Naive thymus-derived CD4-positive, alpha-beta T cell (primary cell): ENCODE data around the gene PRR5L. TPM values are rescaled to one million over a fixed set of nuclear protein-coding genes. Genes with fewer than 3 reads are reported as not detected.
A peak's percentile ranks its signal among the peaks of the same experiment; 100 is the strongest.

Source experiments
- ATAC-seq: fragments of 150-1000 bp; cut with Tn5 transposase; 2 replicates; pipeline ENCODE4 v1.10.0; 2021; ENCODE audit warnings: mild to moderate bottlenecking, moderate library complexity
- CTCF ChIA-PET: fragments of 350-600 bp; sonication (Branson Sonifier 250); formaldehyde crosslinking; loops from one replicate; lab custom pipeline; 2021; ENCODE audit warnings: antibody characterized with exemption; lab: Charles Lee
- POLR2A ChIA-PET: fragments of 350-600 bp; sonication (Branson Sonifier 250); formaldehyde crosslinking; loops from one replicate; lab custom pipeline; 2021; ENCODE audit warnings: antibody characterized with exemption, inconsistent platforms; lab: Charles Lee
- DNase-seq, 9 donors: peaks; one replicate each; pipeline versions ENCODE4 v3.0.0 to v3.0.0-alpha.2; 2020 to 2022; ENCODE audit warnings: mixed read lengths in 1 of 9
- H3K27ac ChIP-seq: one replicate; pipeline ENCODE4 v1.7.0; 2013; ENCODE audit warnings: mild to moderate bottlenecking, low read depth, low read length, moderate library complexity
- H3K27me3 ChIP-seq, 2 donors: one replicate each; pipeline ENCODE4 v1.7.0; 2013; ENCODE audit warnings: low read length in 2 of 2, mild to moderate bottlenecking in 2 of 2, moderate library complexity in 2 of 2; ENCODE audit not compliant: control insufficient read depth in 2 of 2, insufficient read depth in 2 of 2
- H3K36me3 ChIP-seq, 3 experiments: 1 replicate in 2 of 3; 2 replicates in 1 of 3; pipeline ENCODE4 v1.7.0; 2013; ENCODE audit warnings: low read length in 3 of 3, mild to moderate bottlenecking in 3 of 3, moderate library complexity in 1 of 3; ENCODE audit not compliant: insufficient read depth in 3 of 3, control insufficient read depth in 2 of 3
- H3K4me1 ChIP-seq, 2 donors: one replicate each; pipeline ENCODE4 v1.7.0; 2013; ENCODE audit warnings: low read length in 2 of 2, mild to moderate bottlenecking in 2 of 2, moderate library complexity in 1 of 2; ENCODE audit not compliant: control insufficient read depth in 2 of 2, insufficient read depth in 2 of 2
- H3K4me3 ChIP-seq: 2 replicates; pipeline ENCODE4 v1.7.0; 2013; ENCODE audit warnings: mild to moderate bottlenecking, low read length
- H3K9me3 ChIP-seq, 3 experiments: 1 replicate in 2 of 3; 2 replicates in 1 of 3; pipeline ENCODE4 v1.7.0; 2013; ENCODE audit warnings: low read length in 3 of 3; ENCODE audit not compliant: control insufficient read depth in 2 of 3
- H3K27ac Mint-ChIP-seq, 9 donors: one replicate each; pipeline ENCODE4 v1.8.0; 2020 to 2022; ENCODE audit warnings: mixed read lengths in 9 of 9, mild to moderate bottlenecking in 8 of 9, moderate library complexity in 5 of 9, inconsistent platforms in 2 of 9
- H3K27me3 Mint-ChIP-seq, 5 donors: one replicate each; pipeline ENCODE4 v1.8.0; 2021 to 2022; ENCODE audit warnings: mixed read lengths in 5 of 5, mild to moderate bottlenecking in 1 of 5
- H3K36me3 Mint-ChIP-seq, 5 donors: one replicate each; pipeline ENCODE4 v1.8.0; 2020 to 2022; ENCODE audit warnings: mixed read lengths in 5 of 5, mild to moderate bottlenecking in 3 of 5, inconsistent platforms in 1 of 5
- H3K4me1 Mint-ChIP-seq, 7 donors: one replicate each; pipeline ENCODE4 v1.8.0; 2020 to 2022; ENCODE audit warnings: mixed read lengths in 7 of 7, mild to moderate bottlenecking in 3 of 7, inconsistent platforms in 1 of 7
- H3K4me3 Mint-ChIP-seq, 10 donors: one replicate each; pipeline ENCODE4 v1.8.0; 2020 to 2022; ENCODE audit warnings: mild to moderate bottlenecking in 10 of 10, mixed read lengths in 10 of 10, moderate library complexity in 6 of 10, inconsistent platforms in 2 of 10
- H3K9me3 Mint-ChIP-seq, 11 donors: one replicate each; pipeline ENCODE4 v1.8.0; 2020 to 2022; ENCODE audit warnings: mixed read lengths in 11 of 11, mild to moderate bottlenecking in 4 of 11, inconsistent platforms in 1 of 11, moderate library complexity in 1 of 11
- intact Hi-C, 2 donors: fragments of 100-400 bp; cut with micrococcal nuclease; formaldehyde crosslinking; loops; one replicate each; pipeline ENCODE4 v1.15.1; 2023
- polyA plus RNA-seq, 2 donors: library from polyadenylated mRNA; unstranded; fragments of 300-500 nt; fragmentation: Illumina TruSeq; gene quantifications; one replicate each; pipeline ENCODE4 v1.2.3, GENCODE V29; 2021
- total RNA-seq, 6 experiments: library from RNA in 5 of 6; stranded (reverse) in 5 of 6; gene quantifications; 1 replicate in 5 of 6; 2 replicates in 1 of 6; pipeline ENCODE4 v1.2.3 and lab custom pipeline; 2021 to 2026

Gene PRR5L
- total and polyA plus RNA-seq, 7 experiments from 2014 or later, result 0.10 to 47.6 (median 2.6) TPM

DNA sequence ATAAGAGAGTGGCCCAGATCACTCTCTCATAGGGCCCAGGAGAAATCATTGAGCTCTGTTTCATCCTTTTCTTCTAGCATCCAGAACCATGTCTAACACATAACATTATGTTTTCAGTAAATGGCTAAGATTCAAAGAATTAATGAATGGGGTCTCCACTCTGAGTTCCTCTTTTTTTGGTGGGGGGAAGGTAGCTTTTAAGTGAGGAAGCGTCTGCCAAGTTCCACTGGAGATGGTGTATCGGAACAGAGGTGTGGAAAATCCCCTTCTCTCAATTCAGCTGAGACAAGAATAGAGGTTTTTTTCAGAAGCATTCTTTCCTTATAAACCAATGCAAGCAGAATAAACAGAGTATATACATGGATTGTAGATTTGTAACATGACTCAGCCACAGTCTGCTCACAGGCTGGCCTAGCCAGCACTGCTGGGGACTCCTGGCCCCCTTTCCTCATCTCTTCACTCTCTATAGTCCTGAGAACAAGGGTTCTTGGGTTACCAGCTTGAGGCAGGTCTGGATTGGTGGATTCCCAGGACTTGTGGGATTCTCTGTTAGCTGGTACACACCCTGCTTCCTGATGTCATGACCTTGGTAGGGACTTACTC is 116.8 kb downstream of the PRR5L start:
- ATAC-seq (no peak), DNase-seq (no peak)
- no peaks in the 10 kb centered on the region for H3K9me3 ChIP-seq
- ChIA-PET POLR2A (no interaction called here), CTCF (no interaction called here)
- H3K27me3 ChIP-seq, result no peaks in the 10 kb centered on the region
- no peak overlapping the region for H3K27ac ChIP-seq
- peaks cover 13 to 54% of the 10 kb centered on the region in 2 donors for H3K4me1 ChIP-seq
- intact Hi-C loops, result no loop called here
- H3K4me3 ChIP-seq, result no peak overlapping the region
- peaks cover 0 to 42% (median 0%) of the 10 kb centered on the region in 5 donors for H3K36me3 Mint-ChIP-seq
- peaks cover 0 to 3% (median 0%) of the 10 kb centered on the region in 3 experiments for H3K36me3 ChIP-seq
- H3K27ac Mint-ChIP-seq, result peak overlapping the region in 5 of 9 donors; percentile 2 to 25 (median 20)
- H3K27me3 Mint-ChIP-seq, result no peaks in the 10 kb centered on the region
- peaks cover 20 to 72% (median 40%) of the 10 kb centered on the region in 7 donors for H3K4me1 Mint-ChIP-seq
- H3K4me3 Mint-ChIP-seq, result no peak overlapping the region
- peaks cover 0 to 4% (median 0%) of the 10 kb centered on the region in 11 donors for H3K9me3 Mint-ChIP-seq

GRCh38 chr11:36417154-36417553 is 121.1 kb downstream of the PRR5L start:
- H3K4me3 Mint-ChIP-seq, result peak overlapping the region in 1 of 10 donors; percentile 21
- H3K9me3 ChIP-seq, result no peaks in the 10 kb centered on the region
- peaks cover 0 to 64% (median 10%) of the 10 kb centered on the region in 7 donors for H3K4me1 Mint-ChIP-seq
- ChIA-PET POLR2A (no interaction called here), CTCF (no interaction called here)
- no peak overlapping the region for H3K27ac ChIP-seq
- ATAC-seq, result peak; percentile 56
- H3K27me3 Mint-ChIP-seq, result peaks cover 0 to 12% (median 4%) of the 10 kb centered on the region in 5 donors
- peaks cover 0 to 41% (median 0%) of the 10 kb centered on the region in 5 donors for H3K36me3 Mint-ChIP-seq
- H3K36me3 ChIP-seq, result peaks cover 0 to 4% (median 0%) of the 10 kb centered on the region in 3 experiments
- peaks cover 0 to 43% of the 10 kb centered on the region in 2 donors for H3K4me1 ChIP-seq
- no peaks in the 10 kb centered on the region for H3K27me3 ChIP-seq
- no peak overlapping the region for H3K4me3 ChIP-seq
- peak overlapping the region in 2 of 9 donors; percentile 6 to 14 for H3K27ac Mint-ChIP-seq
- intact Hi-C loops, result no loop called here
- DNase-seq, result no peak
- H3K9me3 Mint-ChIP-seq, result peaks cover 0 to 4% (median 0%) of the 10 kb centered on the region in 11 donors

GRCh38 chr11:36419791-36420424 is 123.8 kb downstream of the PRR5L start:
- Mint-ChIP-seq H3K4me1 (peaks cover 0 to 61% (median 6%) of the 10 kb centered on the region in 7 donors), H3K27me3 (peaks cover 0 to 23% (median 10%) of the 10 kb centered on the region in 5 donors), H3K9me3 (peaks cover 0 to 4% (median 0%) of the 10 kb centered on the region in 11 donors), H3K27ac (no peak overlapping the region), H3K36me3 (peaks cover 0 to 41% (median 0%) of the 10 kb centered on the region in 5 donors), H3K4me3 (no peak overlapping the region)
- H3K4me3 ChIP-seq, result no peak overlapping the region
- intact Hi-C loops, result loop anchor here in 1 of 2 donors (2.0 kb wide), 1 partner anchor 39 kb away; no protein-coding TSS in a partner anchor
- ChIA-PET POLR2A (no interaction called here), CTCF (no interaction called here)
- no peak overlapping the region for H3K27ac ChIP-seq
- DNase-seq (no peak), ATAC-seq (no peak)
- H3K36me3 ChIP-seq, result peaks cover 0 to 4% (median 0%) of the 10 kb centered on the region in 3 experiments
- no peaks in the 10 kb centered on the region for H3K27me3 ChIP-seq
- H3K9me3 ChIP-seq, result no peaks in the 10 kb centered on the region
- peaks cover 0 to 58% of the 10 kb centered on the region in 2 donors for H3K4me1 ChIP-seq

DNA sequence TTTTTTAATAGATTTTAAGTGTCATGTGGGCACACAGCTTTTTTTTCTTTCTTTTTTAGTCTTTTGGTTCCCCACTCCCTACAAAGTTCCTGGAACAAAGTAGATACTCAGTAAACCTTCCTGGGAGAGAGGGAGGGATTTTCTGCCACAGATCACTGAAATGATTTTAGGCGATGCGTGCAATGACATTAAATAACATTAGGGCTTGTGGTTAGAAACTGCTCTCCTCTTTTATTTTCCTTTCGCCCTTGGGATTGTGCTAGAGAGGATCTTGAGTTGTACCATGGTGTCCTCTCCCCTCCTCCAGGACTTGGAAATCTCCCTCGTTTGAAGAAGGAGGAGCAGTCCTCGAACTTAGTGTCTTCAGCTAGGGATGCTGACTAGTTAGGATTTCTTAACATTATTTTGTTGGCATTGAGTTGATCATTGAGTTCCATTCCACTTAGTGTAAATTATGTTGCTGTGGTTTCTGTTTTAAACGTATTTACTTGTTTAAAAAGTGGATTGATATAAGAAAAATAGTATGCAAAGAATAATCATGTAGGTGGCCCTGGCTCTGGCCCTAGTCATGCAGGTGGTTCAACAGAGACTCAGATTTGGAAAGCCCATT is 125.6 kb downstream of the PRR5L start:
- Histone ChIP-seq H3K4me3 (no peak overlapping the region), H3K9me3 (no peaks in the 10 kb centered on the region), H3K4me1 (peaks cover 0 to 65% of the 10 kb centered on the region in 2 donors), H3K36me3 (peaks cover 0 to 4% (median 0%) of the 10 kb centered on the region in 3 experiments), H3K27me3 (no peaks in the 10 kb centered on the region), H3K27ac (no peak overlapping the region)
- Mint-ChIP-seq H3K4me1 (peaks cover 0 to 62% (median 6%) of the 10 kb centered on the region in 7 donors), H3K9me3 (no peaks in the 10 kb centered on the region), H3K36me3 (peaks cover 0 to 42% (median 0%) of the 10 kb centered on the region in 5 donors), H3K27ac (peak overlapping the region in 3 of 9 donors; percentile 19 to 64 (median 41)), H3K4me3 (peak overlapping the region in 1 of 10 donors; percentile 57), H3K27me3 (peaks cover 0 to 23% (median 10%) of the 10 kb centered on the region in 5 donors)
- intact Hi-C loops, result loop anchor here in 1 of 2 donors (1.0 to 2.0 kb wide), 2 partner anchors 10 to 41 kb away; no protein-coding TSS in a partner anchor
- no peak for DNase-seq
- ChIA-PET CTCF (no interaction called here), POLR2A (no interaction called here)
- no peak for ATAC-seq

GRCh38 chr11:36425561-36426081 is 129.5 kb downstream of the PRR5L start:
- H3K4me1 Mint-ChIP-seq, result peaks cover 0 to 31% (median 6%) of the 10 kb centered on the region in 7 donors
- no peaks in the 10 kb centered on the region for H3K9me3 ChIP-seq
- POLR2A ChIA-PET, result no interaction called here
- H3K4me1 ChIP-seq, result peaks cover 0 to 54% of the 10 kb centered on the region in 2 donors
- no peaks in the 10 kb centered on the region for H3K36me3 ChIP-seq
- H3K27ac Mint-ChIP-seq, result no peak overlapping the region
- H3K36me3 Mint-ChIP-seq, result peaks cover 0 to 37% (median 0%) of the 10 kb centered on the region in 5 donors
- CTCF ChIA-PET, result no interaction called here
- H3K4me3 ChIP-seq, result no peak overlapping the region
- no peaks in the 10 kb centered on the region for H3K9me3 Mint-ChIP-seq
- H3K27ac ChIP-seq, result no peak overlapping the region
- ATAC-seq (no peak), DNase-seq (no peak)
- H3K27me3 Mint-ChIP-seq, result peaks cover 0 to 16% (median 10%) of the 10 kb centered on the region in 5 donors
- no peak overlapping the region for H3K4me3 Mint-ChIP-seq
- no peaks in the 10 kb centered on the region for H3K27me3 ChIP-seq
- intact Hi-C loops, result no loop called here

DNA sequence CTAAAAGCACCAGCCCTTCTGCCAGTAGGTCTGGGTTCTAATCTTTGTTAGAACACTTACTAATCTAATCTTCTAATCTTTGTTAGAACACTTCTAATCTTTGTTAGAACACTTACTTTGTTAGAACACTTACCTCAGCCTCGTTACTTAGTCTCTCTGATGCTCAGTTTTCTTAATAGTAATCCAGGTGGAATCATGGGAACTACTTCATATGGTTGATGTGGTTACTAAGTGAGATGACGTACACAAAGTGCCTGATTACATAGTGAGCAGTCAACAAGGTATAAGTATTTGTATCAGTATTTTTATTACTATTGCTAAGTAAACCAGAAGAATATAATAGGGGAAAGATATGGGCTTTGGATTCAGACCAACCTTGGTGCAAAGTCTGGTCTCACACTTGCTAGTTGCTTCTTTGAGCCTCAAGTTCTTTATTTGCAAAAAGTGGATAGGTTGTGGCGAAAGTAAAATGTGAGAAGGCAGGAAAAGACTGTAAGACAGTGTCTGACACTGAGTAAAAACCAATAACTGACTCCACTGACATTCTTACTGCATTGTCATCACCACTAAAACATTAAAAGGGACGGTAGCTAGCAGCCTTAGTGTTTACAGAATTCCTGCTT is 130.2 kb downstream of the PRR5L start:
- Mint-ChIP-seq H3K4me1 (peaks cover 0 to 28% (median 5%) of the 10 kb centered on the region in 7 donors), H3K9me3 (no peaks in the 10 kb centered on the region), H3K27ac (no peak overlapping the region), H3K27me3 (peaks cover 0 to 16% (median 9%) of the 10 kb centered on the region in 5 donors), H3K4me3 (no peak overlapping the region), H3K36me3 (peaks cover 0 to 37% (median 0%) of the 10 kb centered on the region in 5 donors)
- H3K27ac ChIP-seq, result no peak overlapping the region
- H3K27me3 ChIP-seq, result no peaks in the 10 kb centered on the region
- no peak overlapping the region for H3K4me3 ChIP-seq
- POLR2A ChIA-PET, result no interaction called here
- intact Hi-C loops, result no loop called here
- peak; percentile 34 for ATAC-seq
- H3K36me3 ChIP-seq, result no peaks in the 10 kb centered on the region
- H3K4me1 ChIP-seq, result peaks cover 0 to 49% of the 10 kb centered on the region in 2 donors
- CTCF ChIA-PET, result no interaction called here
- no peak for DNase-seq
- no peaks in the 10 kb centered on the region for H3K9me3 ChIP-seq
